Measurements from ENCODE around the gene SSBP2. TPM values are rescaled to one million over a fixed set of nuclear protein-coding genes. Genes with fewer than 3 reads are reported as not detected.

Gene SSBP2
- total RNA-seq, 2 donors from 2014 or later: 12.5 to 18.3 TPM

- ATAC-seq (replicated peaks): no peak
- Mint-ChIP-seq H3K36me3 (ENCODE audit: low read depth) (no peaks in the 10 kb centered on the region), H3K9me3 (no peaks in the 10 kb centered on the region), H3K4me1 (no peaks in the 10 kb centered on the region), H3K27me3 (no peaks in the 10 kb centered on the region), H3K4me3 (no peak overlapping the region), H3K27ac (no peak overlapping the region)
Measured at GRCh38 chr5:81365541-81365940, 385.4 kb downstream of the SSBP2 start.

DNA sequence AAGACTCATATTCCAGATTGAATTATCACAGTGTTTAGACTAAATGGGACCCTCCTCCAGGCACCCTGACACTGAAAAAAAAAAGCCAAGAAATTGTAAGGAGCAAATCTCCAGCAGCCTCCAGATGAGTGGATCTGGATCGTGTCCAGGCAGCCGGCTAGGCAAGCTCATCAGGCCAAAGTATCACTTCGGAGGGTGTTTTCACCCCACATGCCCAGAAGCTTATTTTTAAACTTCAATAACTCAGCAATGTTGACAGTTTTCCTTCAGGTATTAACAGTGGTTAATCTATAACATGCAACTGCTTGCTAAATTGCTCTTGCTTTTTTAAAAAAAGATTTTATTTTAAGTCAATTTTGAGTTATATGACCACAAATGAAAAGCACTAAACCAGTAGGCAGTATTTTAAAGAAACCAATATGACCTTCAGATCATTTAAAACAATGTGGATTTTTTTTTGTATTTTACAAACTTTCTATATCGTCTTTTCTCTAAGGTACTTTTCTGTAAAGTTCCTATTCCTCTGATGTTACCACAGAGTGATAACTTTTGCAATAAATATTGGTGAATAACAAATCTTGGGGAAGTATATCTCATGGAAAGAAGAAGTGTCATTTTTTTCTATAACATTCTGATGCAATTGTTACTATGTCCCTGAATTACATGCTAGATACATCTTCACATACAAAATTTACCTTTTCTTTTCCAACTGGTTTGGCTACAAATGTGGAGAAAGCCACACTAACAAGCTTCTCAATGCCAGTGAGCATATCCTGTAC lies 387.6 kb downstream of the SSBP2 start:
- H3K9me3 Mint-ChIP-seq: no peaks in the 10 kb centered on the region
- no peak overlapping the region for H3K4me3 Mint-ChIP-seq
- H3K27ac Mint-ChIP-seq: no peak overlapping the region
- ATAC-seq (replicated peaks): no peak
- peaks cover 3% of the 10 kb centered on the region for H3K27me3 Mint-ChIP-seq
- no peaks in the 10 kb centered on the region for H3K4me1 Mint-ChIP-seq
- H3K36me3 Mint-ChIP-seq (ENCODE audit: low read depth): no peaks in the 10 kb centered on the region

Other genes with a start within 250 kb of the SSBP2 start
- gene ATG10, start 220.9 kb upstream of the SSBP2 start, total RNA-seq: 1 to 10 TPM; 6.1 to 8.0 TPM

Measured in activated T-helper 17 cell treated with anti-CD3 and anti-CD28 coated beads, Interleukin-2, amount 50 U/mL, for 72 hours (primary cell).